Esophagus squamous epithelium (tissue), 5 donors: ENCODE data around the gene KRTAP16-1. TPM values are rescaled to one million over a fixed set of nuclear protein-coding genes. Genes with fewer than 3 reads are reported as not detected.
A peak's percentile ranks its signal among the peaks of the same experiment; 100 is the strongest.

Experiments
- DNase-seq: peaks from one replicate; lab custom pipeline; 2025; lab: John Stamatoyannopoulos, UW
- H3K27ac ChIP-seq, 4 donors: fragments of 200-600 bp; sonication (generic); one replicate each; pipeline ENCODE4 v1.5.1; 2016 to 2019; ENCODE audit warnings: mild to moderate bottlenecking in 1 of 4
- H3K27me3 ChIP-seq, 4 donors: fragments of 200-600 bp; sonication (generic); 1 replicate in 3 of 4; 2 replicates in 1 of 4; pipeline versions ENCODE4 v1.5.1 to v1.6.0; 2017 to 2021; ENCODE audit warnings: antibody characterized with exemption in 1 of 4
- H3K36me3 ChIP-seq, 3 donors: fragments of 200-600 bp; sonication (generic); one replicate each; pipeline ENCODE4 v1.5.1; 2016 to 2019
- H3K4me1 ChIP-seq, 3 donors: fragments of 200-600 bp; sonication (generic); one replicate each; pipeline ENCODE4 v1.5.1; 2017 to 2019
- H3K4me3 ChIP-seq, 4 donors: fragments of 200-600 bp; sonication (generic); 1 replicate in 3 of 4; 2 replicates in 1 of 4; pipeline ENCODE4 v1.5.1; 2016 to 2019; ENCODE audit warnings: mild to moderate bottlenecking in 2 of 4, moderate library complexity in 1 of 4
- H3K9me3 ChIP-seq, 3 donors: fragments of 200-600 bp; sonication (generic); one replicate each; pipeline ENCODE4 v1.5.1; 2016 to 2019
- POLR2A ChIP-seq, 4 donors: fragments of 450-650 bp; IDR thresholded peaks; one replicate each; pipeline ENCODE4 v1.6.1; 2017; ENCODE audit warnings: antibody characterized with exemption in 4 of 4, mild to moderate bottlenecking in 4 of 4, moderate library complexity in 3 of 4
- WGBS, 2 donors: methylation state at CpG; one replicate each; pipeline ENCODE4 v1.1.5; 2018; 5-methylcytosine and 5-hydroxymethylcytosine counted together
- intact Hi-C: fragments of 100-400 bp; cut with DNase I; formaldehyde crosslinking; loops from one replicate; pipeline ENCODE4 v1.15.0; 2022
- total RNA-seq, 4 donors: library from RNA; depleted of rRNA; stranded (reverse); fragments of >200 nt; gene quantifications; one replicate each; pipeline ENCODE4 v1.1.0, GENCODE V29; 2016
- TF ChIP-seq, protein P1 (sequence below), 6 experiments: fragments of 450-650 bp in 4 of 6; fragments of 200-600 bp in 2 of 6; sonication (generic) in 2 of 6; IDR thresholded peaks; one replicate each; pipeline ENCODE4 v1.5.1; 2016 to 2019; ENCODE audit warnings: antibody characterized with exemption in 6 of 6, mild to moderate bottlenecking in 4 of 6, moderate library complexity in 4 of 6
- donor health status: DM: yes; HTN: yes; CAD: no.

The KRTAP16-1 gene
- total RNA-seq, 4 donors from 2014 or later = not detected

DNA sequence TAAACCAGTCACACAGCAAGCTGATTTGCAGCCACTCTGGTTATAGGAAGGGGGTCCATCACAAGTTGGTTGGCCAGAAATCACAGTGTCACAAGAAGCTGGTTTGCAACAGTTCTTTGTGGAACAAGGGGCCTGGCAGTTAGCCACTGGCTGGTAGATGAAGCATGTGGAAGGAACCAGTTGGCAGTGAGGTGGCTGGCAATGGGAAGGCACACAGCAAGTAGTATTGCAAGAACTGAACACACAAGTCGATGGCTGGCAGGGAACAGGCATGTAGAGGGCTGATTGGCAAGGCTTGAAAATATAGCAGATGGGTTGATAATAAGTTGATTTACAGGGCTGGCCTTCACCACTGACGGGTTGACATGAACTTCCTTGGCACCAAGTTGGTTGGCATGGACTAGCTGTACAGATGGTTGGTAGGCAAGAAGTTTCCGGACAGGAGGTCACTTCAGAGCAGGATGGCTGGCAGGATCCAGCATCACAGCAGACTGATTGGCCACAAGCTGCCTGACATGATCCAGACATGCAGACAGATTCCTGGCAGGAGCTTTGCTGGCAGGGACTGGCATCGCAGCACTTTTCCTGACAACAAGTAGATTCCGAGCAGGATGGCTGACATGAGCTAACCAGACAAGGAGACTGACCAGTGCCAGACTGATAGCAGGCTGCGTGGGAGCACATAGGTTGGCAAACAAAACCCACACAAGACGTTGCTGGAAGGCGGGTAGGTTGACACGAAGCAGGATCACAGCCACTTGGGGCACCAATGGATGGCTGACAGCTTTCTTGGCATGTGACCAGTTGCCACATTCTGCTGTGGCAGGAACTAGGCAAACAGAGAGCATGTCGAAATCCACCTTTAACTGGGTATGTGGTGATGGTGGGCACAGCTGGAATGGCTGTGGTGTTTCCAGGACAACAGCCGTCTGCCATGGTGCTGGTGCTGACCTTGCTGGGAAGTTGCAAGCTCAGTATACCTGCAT is 6.9 kb downstream of the KRTAP16-1 start, which contains the start of gene KRTAP29-1:
TSS of gene KRTAP29-1 (minus strand) at position 936 of the 986 bp plus-strand sequence. CDS start at position 936, 0 bp downstream.
- no peaks in the 10 kb centered on the region for H3K9me3 ChIP-seq
- H3K27ac ChIP-seq = peak within 1 kb of the TSS in 3 of 4 donors; percentile 40 to 58 (median 56)
- H3K36me3 ChIP-seq = no peaks in the 10 kb centered on the region
- TF ChIP-seq, protein P1, sequence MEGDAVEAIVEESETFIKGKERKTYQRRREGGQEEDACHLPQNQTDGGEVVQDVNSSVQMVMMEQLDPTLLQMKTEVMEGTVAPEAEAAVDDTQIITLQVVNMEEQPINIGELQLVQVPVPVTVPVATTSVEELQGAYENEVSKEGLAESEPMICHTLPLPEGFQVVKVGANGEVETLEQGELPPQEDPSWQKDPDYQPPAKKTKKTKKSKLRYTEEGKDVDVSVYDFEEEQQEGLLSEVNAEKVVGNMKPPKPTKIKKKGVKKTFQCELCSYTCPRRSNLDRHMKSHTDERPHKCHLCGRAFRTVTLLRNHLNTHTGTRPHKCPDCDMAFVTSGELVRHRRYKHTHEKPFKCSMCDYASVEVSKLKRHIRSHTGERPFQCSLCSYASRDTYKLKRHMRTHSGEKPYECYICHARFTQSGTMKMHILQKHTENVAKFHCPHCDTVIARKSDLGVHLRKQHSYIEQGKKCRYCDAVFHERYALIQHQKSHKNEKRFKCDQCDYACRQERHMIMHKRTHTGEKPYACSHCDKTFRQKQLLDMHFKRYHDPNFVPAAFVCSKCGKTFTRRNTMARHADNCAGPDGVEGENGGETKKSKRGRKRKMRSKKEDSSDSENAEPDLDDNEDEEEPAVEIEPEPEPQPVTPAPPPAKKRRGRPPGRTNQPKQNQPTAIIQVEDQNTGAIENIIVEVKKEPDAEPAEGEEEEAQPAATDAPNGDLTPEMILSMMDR (IDR thresholded peaks at IDR 0.05) = no peak
- no peak for TF ChIP-seq POLR2A (IDR thresholded peaks at IDR 0.05)
- WGBS, 2 donors = 46 to 51% methylated on average over 8 to 10 of the region's 11 CpGs
- intact Hi-C loops = no loop called here
- no peak within 1 kb of the TSS for H3K4me3 ChIP-seq
- no peaks in the 10 kb centered on the region for H3K27me3 ChIP-seq
- DNase-seq = no peak
- H3K4me1 ChIP-seq = peaks cover 0 to 23% (median 4%) of the 10 kb centered on the region in 3 donors

- 28 to 62% methylated on average over 5 of the region's 5 CpGs for WGBS, 2 donors
- no peaks in the 10 kb centered on the region for H3K9me3 ChIP-seq
- H3K4me3 ChIP-seq = no peak overlapping the region
- no peak for DNase-seq
- H3K4me1 ChIP-seq = peaks cover 0 to 27% (median 4%) of the 10 kb centered on the region in 3 donors
- peak overlapping the region in 3 of 4 donors; percentile 40 to 58 (median 56) for H3K27ac ChIP-seq
- no peak for TF ChIP-seq POLR2A (IDR thresholded peaks at IDR 0.05)
- TF ChIP-seq, protein P1 (IDR thresholded peaks at IDR 0.05) = no peak
- H3K36me3 ChIP-seq = no peaks in the 10 kb centered on the region
- intact Hi-C loops = no loop called here
- no peaks in the 10 kb centered on the region for H3K27me3 ChIP-seq
Observed at GRCh38 chr17:41301204-41301790, 7.8 kb downstream of the KRTAP16-1 start.

DNA sequence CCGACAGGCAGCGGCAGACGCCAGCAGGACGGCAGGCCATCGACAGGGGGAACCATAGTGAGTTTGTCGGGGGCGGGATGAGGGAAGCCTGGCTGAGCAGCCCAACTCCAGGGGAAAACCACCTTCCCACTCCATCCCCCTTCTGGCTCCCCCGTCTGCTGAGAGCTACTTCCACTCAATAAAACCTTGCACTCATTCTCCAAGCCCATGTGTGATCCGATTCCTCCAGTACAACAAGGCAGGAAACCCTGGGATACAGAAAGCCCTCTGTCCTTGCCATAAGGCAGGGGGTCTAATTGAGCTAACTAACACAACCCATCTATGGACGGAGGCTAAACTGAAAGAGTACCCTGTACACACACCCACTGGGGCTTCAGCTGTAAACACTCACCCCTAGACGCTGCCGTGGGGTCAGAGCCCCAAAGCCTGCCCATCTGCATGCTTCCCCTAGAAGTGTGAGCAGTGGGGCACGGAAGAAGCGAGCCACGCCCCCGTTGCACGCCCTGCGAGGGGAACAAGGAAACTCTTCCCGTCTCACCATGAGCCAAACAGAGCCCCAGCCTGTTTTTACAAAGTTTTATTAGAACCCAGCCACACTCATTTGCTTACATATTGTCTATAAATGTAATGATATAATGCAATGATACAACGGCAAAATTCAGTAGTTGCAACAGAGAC is 10.5 kb downstream of the KRTAP16-1 start:
- Histone ChIP-seq H3K36me3 (no peaks in the 10 kb centered on the region), H3K9me3 (no peaks in the 10 kb centered on the region), H3K4me1 (peaks cover 0 to 30% (median 4%) of the 10 kb centered on the region in 3 donors), H3K27me3 (no peaks in the 10 kb centered on the region), H3K27ac (no peak overlapping the region), H3K4me3 (no peak overlapping the region)
- no peak for DNase-seq
- TF ChIP-seq, protein P1 (IDR thresholded peaks at IDR 0.05) = no peak
- no peak for TF ChIP-seq POLR2A (IDR thresholded peaks at IDR 0.05)
- intact Hi-C loops = no loop called here
- WGBS, 2 donors = 90 to 96% methylated on average over 8 to 20 of the region's 20 CpGs

GRCh38 chr17:41296846-41297245 is 12.3 kb downstream of the KRTAP16-1 start:
- no peaks in the 10 kb centered on the region for H3K9me3 ChIP-seq
- WGBS, 2 donors = 21 to 35% methylated on average over 1 of the region's 1 CpG
- H3K36me3 ChIP-seq = no peaks in the 10 kb centered on the region
- no peak overlapping the region for H3K27ac ChIP-seq
- H3K4me1 ChIP-seq = peaks cover 0 to 21% (median 2%) of the 10 kb centered on the region in 3 donors
- TF ChIP-seq, protein P1 (IDR thresholded peaks at IDR 0.05) = no peak
- no peak for TF ChIP-seq POLR2A (IDR thresholded peaks at IDR 0.05)
- H3K27me3 ChIP-seq = no peaks in the 10 kb centered on the region
- intact Hi-C loops = no loop called here
- DNase-seq = no peak
- H3K4me3 ChIP-seq = no peak overlapping the region
